PC-3 (cell line): ENCODE data around the gene UBE3D. TPM values are rescaled to one million over a fixed set of nuclear protein-coding genes. Genes with fewer than 3 reads are reported as not detected.

Source experiments
- ATAC-seq: fragments of 200-7000 bp; cut with Tn5 transposase; 2 replicates; pipeline ENCODE4 v1.9.1; 2020; ENCODE audit warnings: mild to moderate bottlenecking, moderate library complexity
- BruUV-seq: library from RNA; stranded (reverse); fragments of 400-500 nt; replicated peaks from 2 replicates; lab custom pipeline; 2021; lab: Mats Ljungman, UMichigan
- CTCF ChIA-PET: fragments of 300-600 bp; sonication (Branson Sonifier 250); formaldehyde crosslinking; loops from one replicate; lab custom pipeline; 2022; ENCODE audit warnings: antibody characterized with exemption; lab: Charles Lee
- POLR2A ChIA-PET: fragments of 300-600 bp; sonication (Branson Sonifier 250); formaldehyde crosslinking; loops from one replicate; lab custom pipeline; 2022; ENCODE audit warnings: antibody characterized with exemption; ENCODE audit not compliant: unreplicated experiment; lab: Charles Lee
- DNase-seq: peaks from one replicate; pipeline ENCODE4 v3.0.0-alpha.2; 2015
- H2AFZ ChIP-seq: fragments of 300-600 bp; sonication (generic); 2 replicates; pipeline ENCODE4 v1.6.0; 2016; ENCODE audit warnings: antibody characterized with exemption, low read length
- H3F3A ChIP-seq: fragments of 300-600 bp; sonication (generic); one replicate; pipeline ENCODE4 v1.6.0; 2017; ENCODE audit warnings: antibody characterized with exemption, low read length, control low read depth, mild to moderate bottlenecking; ENCODE audit not compliant: unreplicated experiment
- H3K27ac ChIP-seq: fragments of 300-600 bp; sonication (generic); 2 replicates; pipeline ENCODE4 v1.5.1; 2016; ENCODE audit warnings: mild to moderate bottlenecking, low read length
- H3K27me3 ChIP-seq: fragments of 300-600 bp; sonication (generic); 2 replicates; pipeline ENCODE4 v1.6.1; 2016; ENCODE audit warnings: low read length, mixed read lengths
- H3K36me3 ChIP-seq: fragments of 300-600 bp; sonication (generic); 2 replicates; pipeline ENCODE4 v1.6.1; 2016; ENCODE audit warnings: low read depth, mixed run types, low read length, mixed read lengths
- H3K4me1 ChIP-seq: fragments of 300-600 bp; sonication (generic); 2 replicates; pipeline ENCODE4 v1.5.1; 2016; ENCODE audit warnings: low read length; ENCODE audit not compliant: insufficient read depth
- H3K4me2 ChIP-seq: fragments of 300-600 bp; sonication (generic); 2 replicates; pipeline ENCODE4 v1.6.0; 2016; ENCODE audit warnings: low read length
- H3K4me3 ChIP-seq: fragments of 300-600 bp; sonication (generic); 2 replicates; pipeline ENCODE4 v1.5.1; 2016; ENCODE audit warnings: mild to moderate bottlenecking, low read length, mixed read lengths
- H3K79me2 ChIP-seq: fragments of 300-600 bp; sonication (generic); 2 replicates; pipeline ENCODE4 v1.6.1; 2017; ENCODE audit warnings: low read length, mixed read lengths
- H3K9ac ChIP-seq: fragments of 300-600 bp; sonication (generic); 2 replicates; pipeline ENCODE4 v1.6.0; 2016; ENCODE audit warnings: mild to moderate bottlenecking, low read length
- H3K9me2 ChIP-seq: fragments of 300-600 bp; sonication (generic); replicated peaks from 2 replicates; pipeline ENCODE4 v1.6.1; 2016; ENCODE audit warnings: mixed run types, low read length, mixed read lengths
- H3K9me3 ChIP-seq: fragments of 300-600 bp; sonication (generic); 2 replicates; pipeline ENCODE4 v1.6.1; 2016; ENCODE audit warnings: low read length, mixed read lengths
- H4K20me1 ChIP-seq: fragments of 300-600 bp; sonication (generic); 2 replicates; pipeline ENCODE4 v1.6.1; 2016; ENCODE audit warnings: low read length, mixed read lengths
- EZH2 ChIP-seq: fragments of 300-600 bp; sonication (generic); IDR thresholded peaks from one replicate; pipeline ENCODE4 v1.6.1; 2017; ENCODE audit warnings: antibody characterized with exemption, mild to moderate bottlenecking, low read length; ENCODE audit not compliant: unreplicated experiment
- EZH2phosphoT487 ChIP-seq: fragments of 300-600 bp; sonication (generic); IDR thresholded peaks from 2 replicates; pipeline ENCODE4 v1.6.1; 2018; ENCODE audit warnings: mild to moderate bottlenecking, antibody characterized with exemption, low read length, borderline replicate concordance
- intact Hi-C: fragments of 100-400 bp; cut with micrococcal nuclease; formaldehyde crosslinking; loops from 2 replicates; pipeline ENCODE4 v1.9.0; 2023
- total RNA-seq: library from RNA; depleted of rRNA; stranded (reverse); fragments of >200 nt; gene quantifications from 2 replicates; pipeline ENCODE4 v1.2.3, GENCODE V29; 2014
- TF ChIP-seq, protein P1 (sequence below): fragments of 300-600 bp; sonication (generic); conservative IDR thresholded peaks from 2 replicates; pipeline ENCODE4 v1.5.1; 2017; ENCODE audit warnings: antibody characterized with exemption, low read depth, mild to moderate bottlenecking, low read length

The UBE3D gene
- total RNA-seq, 1 experiment from 2014 or later = 5.0 TPM

DNA sequence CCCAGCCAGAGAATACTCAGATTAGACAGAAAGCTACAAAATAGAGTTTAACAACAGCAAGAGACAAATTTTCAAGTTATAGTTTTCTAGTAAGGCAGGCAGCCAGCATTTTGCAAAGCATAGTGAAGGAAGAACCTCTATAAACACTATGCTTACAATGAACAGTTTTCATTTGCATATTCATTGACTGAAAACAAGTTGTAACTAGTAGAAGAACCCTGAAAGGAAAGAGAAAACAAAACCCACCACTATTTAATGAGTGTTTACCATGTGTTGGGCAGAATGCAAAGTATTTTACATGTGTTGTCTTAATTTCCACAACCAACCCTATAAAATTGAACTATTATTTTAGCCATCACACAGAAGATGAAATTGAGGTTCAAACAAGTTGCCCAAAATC is 196.1 kb downstream of the UBE3D start:
- H3K9me3 ChIP-seq = no peaks in the 10 kb centered on the region
- H3K4me1 ChIP-seq = peaks cover 24% of the 10 kb centered on the region
- no peaks in the 10 kb centered on the region for H3K9me2 ChIP-seq
- no TSS peak for BruUV-seq
- CTCF ChIA-PET = no interaction called here
- ATAC-seq (no peak), DNase-seq (no peak)
- no peak for TF ChIP-seq EZH2
- TF ChIP-seq EZH2phosphoT487 = no peak
- TF ChIP-seq, protein P1, sequence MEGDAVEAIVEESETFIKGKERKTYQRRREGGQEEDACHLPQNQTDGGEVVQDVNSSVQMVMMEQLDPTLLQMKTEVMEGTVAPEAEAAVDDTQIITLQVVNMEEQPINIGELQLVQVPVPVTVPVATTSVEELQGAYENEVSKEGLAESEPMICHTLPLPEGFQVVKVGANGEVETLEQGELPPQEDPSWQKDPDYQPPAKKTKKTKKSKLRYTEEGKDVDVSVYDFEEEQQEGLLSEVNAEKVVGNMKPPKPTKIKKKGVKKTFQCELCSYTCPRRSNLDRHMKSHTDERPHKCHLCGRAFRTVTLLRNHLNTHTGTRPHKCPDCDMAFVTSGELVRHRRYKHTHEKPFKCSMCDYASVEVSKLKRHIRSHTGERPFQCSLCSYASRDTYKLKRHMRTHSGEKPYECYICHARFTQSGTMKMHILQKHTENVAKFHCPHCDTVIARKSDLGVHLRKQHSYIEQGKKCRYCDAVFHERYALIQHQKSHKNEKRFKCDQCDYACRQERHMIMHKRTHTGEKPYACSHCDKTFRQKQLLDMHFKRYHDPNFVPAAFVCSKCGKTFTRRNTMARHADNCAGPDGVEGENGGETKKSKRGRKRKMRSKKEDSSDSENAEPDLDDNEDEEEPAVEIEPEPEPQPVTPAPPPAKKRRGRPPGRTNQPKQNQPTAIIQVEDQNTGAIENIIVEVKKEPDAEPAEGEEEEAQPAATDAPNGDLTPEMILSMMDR = no peak
- H3K27me3 ChIP-seq = no peaks in the 10 kb centered on the region
- H3K4me2 ChIP-seq = no peak overlapping the region
- no peak overlapping the region for H3K4me3 ChIP-seq
- no peak overlapping the region for H2AFZ ChIP-seq
- H3K27ac ChIP-seq = no peak overlapping the region
- POLR2A ChIA-PET = no interaction called here
- H3K9ac ChIP-seq = no peak overlapping the region
- H3F3A ChIP-seq = no peaks in the 10 kb centered on the region
- intact Hi-C loops = no loop called here
- no peaks in the 10 kb centered on the region for H3K79me2 ChIP-seq
- no peaks in the 10 kb centered on the region for H4K20me1 ChIP-seq
- no peaks in the 10 kb centered on the region for H3K36me3 ChIP-seq

DNA sequence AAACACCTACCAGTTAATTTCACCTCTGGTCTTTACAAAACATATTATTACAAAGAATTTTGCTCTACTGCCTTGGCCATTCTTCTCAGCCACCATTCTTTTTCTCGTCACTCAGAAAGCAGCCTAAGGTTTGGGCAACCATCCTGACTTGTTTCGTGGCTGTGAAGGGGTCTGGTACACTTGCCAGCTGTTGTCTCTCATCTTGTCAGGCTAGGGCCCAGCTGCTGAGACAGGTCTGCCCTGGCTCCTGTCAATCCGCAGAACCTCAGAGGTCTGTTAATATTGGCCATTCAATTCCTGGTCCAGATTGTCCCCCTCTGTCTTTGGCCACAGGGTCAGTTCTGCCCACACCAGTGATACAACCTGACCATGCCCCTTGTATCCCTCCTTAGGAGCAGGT is 197.7 kb downstream of the UBE3D start:
- Histone ChIP-seq H3K9me3 (no peaks in the 10 kb centered on the region), H3K27ac (no peak overlapping the region), H3K4me1 (peaks cover 17% of the 10 kb centered on the region), H3K4me3 (no peak overlapping the region), H3K36me3 (no peaks in the 10 kb centered on the region), H3K4me2 (no peak overlapping the region), H3F3A (no peaks in the 10 kb centered on the region), H3K9me2 (no peaks in the 10 kb centered on the region), H2AFZ (no peak overlapping the region), H3K9ac (no peak overlapping the region), H3K27me3 (no peaks in the 10 kb centered on the region), H3K79me2 (no peaks in the 10 kb centered on the region), H4K20me1 (no peaks in the 10 kb centered on the region)
- TF ChIP-seq EZH2 (no peak), EZH2phosphoT487 (no peak)
- TF ChIP-seq, protein P1 = no peak
- intact Hi-C loops = no loop called here
- ChIA-PET POLR2A (no interaction called here), CTCF (no interaction called here)
- BruUV-seq = no TSS peak
- DNase-seq (no peak), ATAC-seq (no peak)

DNA sequence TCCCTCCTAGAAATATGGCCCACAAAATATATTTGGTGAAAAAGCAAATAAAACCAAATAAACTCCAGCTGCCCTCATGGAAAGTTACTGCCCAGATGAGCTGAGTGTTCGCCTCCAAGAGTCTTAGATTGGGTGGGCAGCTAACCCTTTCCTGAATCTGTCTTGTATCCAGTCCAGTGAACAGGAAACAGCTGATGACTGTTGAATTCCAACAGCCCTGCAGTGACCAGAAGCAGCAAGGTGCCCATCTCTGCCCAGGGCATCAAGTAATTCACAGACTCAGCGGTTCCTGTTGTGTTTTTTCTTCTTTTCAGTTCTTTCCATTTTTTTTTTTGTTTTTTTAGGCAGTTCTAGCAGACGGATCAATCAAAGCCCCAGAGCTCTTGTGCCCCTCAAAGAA is 199.2 kb downstream of the UBE3D start:
- H3K27ac ChIP-seq = no peak overlapping the region
- H3K4me3 ChIP-seq = no peak overlapping the region
- H3K4me2 ChIP-seq = no peak overlapping the region
- peaks cover 25% of the 10 kb centered on the region for H3K4me1 ChIP-seq
- H3F3A ChIP-seq = no peaks in the 10 kb centered on the region
- no peak overlapping the region for H3K9ac ChIP-seq
- POLR2A ChIA-PET = no interaction called here
- no peaks in the 10 kb centered on the region for H4K20me1 ChIP-seq
- no TSS peak for BruUV-seq
- no peaks in the 10 kb centered on the region for H3K79me2 ChIP-seq
- CTCF ChIA-PET = no interaction called here
- H3K27me3 ChIP-seq = no peaks in the 10 kb centered on the region
- H2AFZ ChIP-seq = no peak overlapping the region
- no peaks in the 10 kb centered on the region for H3K9me3 ChIP-seq
- H3K36me3 ChIP-seq = no peaks in the 10 kb centered on the region
- intact Hi-C loops = no loop called here
- no peak for TF ChIP-seq EZH2
- no peak for TF ChIP-seq EZH2phosphoT487
- TF ChIP-seq, protein P1 = no peak
- DNase-seq (no peak), ATAC-seq (no peak)
- no peaks in the 10 kb centered on the region for H3K9me2 ChIP-seq
